HG03159 (cell line): Measurements from ENCODE around the gene STAG1.
"Not testable (repeated sequence)": the region's sequence is repeated elsewhere in the genome, so short reads cannot be mapped to it uniquely, and the experiment has no call there.

Experiments
- ATAC-seq: cut with Tn5 transposase; IDR thresholded peaks from one replicate; pipeline ENCODE4 v1.9.1; 2021; ENCODE audit warnings: mild to moderate bottlenecking, moderate library complexity; ENCODE audit not compliant: unreplicated experiment

STAG1 gene

DNA sequence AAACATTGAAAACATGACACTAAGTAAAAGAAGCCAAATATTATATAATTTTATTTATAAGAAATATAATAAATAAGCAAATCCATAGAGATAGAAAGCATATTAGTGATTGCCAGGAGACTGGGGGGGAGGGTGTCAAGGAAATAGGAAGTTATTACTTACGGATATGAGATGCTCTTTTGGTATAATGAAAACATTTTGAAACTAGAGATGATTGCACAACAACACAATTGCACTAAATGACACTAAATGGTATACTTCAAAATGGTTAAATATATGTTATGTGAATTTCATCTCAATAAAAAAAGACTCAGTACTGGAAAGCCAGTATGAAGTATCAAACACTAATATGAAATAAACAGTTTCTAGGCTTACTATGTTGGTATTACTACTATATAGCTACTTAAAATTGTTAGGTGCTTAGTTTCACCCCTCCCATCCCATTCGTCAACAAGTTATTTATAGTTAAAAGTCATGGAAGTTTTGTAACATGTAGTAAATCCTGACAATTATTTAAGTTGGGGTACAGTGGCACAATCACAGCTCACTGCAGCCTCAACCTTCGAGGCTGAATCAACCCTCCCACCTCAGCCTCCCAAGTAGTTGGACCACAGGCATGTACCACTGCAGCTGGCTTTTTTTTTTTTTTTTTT lies 43.7 kb downstream of the STAG1 start:
- no peak for ATAC-seq

DNA sequence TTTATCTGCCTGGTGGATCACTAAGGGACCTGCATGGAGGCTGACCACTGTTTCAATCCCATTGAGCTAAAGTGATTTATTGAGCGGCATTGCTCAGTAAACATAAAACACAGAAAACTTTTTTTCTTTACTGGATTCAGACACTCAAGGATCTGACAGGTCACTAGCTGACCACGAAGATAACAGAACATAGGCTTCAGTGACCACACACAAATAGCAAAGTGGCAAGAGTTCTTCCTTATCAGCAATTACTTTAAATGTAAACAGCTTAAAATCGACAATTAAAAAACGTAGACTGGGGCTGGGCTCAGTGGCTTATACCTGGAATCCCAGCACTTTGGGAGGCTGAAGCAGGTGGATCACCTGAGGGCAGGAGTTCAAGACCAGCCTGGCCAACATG lies 48.7 kb downstream of the STAG1 start:
- ATAC-seq, result no peak

DNA sequence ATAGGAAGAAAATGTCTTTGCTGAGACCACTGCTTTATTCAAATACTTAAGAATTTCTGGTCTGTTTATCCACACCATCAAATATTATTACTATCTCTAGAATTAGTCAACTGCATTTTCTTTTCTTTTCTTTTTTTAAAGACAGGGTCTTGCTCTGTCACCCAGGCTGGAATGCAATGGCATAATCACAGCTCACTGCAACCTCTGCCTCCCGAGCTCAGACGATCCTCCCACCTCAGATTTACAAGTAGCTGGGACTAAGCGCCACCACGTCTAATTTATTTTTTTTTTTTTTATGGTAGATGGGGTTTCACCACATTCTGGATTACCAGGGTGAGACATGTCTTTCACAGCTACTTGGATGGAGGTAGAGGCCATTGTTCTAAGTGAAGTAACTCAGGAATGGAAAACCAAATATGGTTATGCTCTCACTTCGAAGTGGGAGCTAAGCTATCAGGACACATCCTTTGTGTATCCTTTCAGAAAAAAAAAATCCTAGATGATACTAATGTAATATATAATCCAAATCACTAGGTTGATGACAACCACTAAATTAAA lies 52.8 kb downstream of the STAG1 start:
- no peak for ATAC-seq

DNA sequence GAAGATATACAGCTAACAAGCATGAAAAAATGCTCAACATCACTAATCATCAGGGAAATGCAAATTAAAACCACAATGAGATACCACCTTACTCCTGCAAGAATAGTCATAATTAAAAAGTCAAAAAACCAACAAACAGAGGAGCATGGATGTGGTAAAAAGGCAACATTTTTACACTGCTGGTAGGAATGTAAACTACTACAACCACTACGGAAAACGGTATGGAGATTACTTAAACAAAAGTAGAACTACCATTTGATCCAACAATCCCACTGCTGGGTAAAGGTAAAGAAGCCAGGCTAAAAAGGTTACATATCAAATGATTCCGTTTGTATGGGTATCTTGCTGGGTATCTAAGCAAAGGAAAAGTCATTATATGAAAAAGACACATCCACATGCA lies 53.8 kb downstream of the STAG1 start:
- no peak for ATAC-seq

DNA sequence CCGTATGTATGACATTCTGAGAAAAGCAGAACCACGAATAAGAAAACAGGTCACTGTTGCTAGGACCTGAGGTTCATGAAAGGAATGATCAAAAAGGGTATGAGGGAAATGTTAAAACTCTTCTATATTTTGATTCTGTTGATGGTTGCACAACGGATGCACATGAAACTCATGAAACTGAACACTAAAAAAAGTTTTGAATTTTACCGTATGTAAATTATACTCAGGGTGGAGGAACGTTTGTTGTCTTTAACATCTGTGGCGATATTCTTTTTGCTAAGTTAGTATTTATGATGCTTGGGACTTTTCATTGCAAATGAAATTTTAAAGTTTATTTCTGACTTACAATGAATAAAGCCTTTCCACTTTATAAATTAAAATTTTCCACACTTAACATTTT lies 55.4 kb downstream of the STAG1 start:
- ATAC-seq, result no peak

DNA sequence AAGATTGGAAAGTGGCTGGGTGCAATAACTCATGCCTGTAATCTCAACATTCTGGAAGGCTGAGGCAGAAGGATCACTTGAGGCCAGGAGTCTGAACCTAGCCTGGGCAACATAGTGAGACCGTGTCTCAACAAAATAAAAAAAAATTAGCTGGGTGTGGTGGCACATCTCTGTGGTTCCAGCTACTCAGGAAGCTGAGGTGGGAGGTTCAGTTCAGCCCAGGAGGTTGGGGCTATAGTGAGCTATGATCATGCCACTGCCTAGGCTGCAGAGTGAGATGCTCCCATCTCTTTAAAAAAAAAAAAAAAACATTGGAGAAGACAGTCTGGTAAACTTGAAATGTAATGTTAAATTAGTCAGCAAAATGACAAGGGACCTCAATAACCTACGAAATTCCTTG lies 57.9 kb downstream of the STAG1 start:
- ATAC-seq, result no peak

DNA sequence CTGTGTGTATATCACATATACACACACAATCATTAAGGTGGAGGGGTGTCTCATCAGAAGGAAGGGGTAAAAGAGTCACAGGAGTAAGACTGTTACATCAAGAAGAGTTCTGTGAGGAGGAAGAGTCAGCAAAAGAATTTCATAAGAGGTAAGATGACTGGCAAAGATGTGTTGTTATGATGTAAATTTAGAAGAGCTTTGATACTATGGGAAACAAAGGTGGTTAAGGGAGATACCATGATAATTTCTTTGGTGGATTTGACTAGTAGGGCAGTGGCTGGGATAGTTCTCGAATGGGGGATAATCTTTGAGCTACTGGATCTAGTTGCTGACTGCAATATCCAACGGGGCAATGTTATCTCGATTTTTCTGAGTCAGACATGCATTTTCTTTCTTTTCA lies 61.6 kb downstream of the STAG1 start:
- ATAC-seq, result no peak

DNA sequence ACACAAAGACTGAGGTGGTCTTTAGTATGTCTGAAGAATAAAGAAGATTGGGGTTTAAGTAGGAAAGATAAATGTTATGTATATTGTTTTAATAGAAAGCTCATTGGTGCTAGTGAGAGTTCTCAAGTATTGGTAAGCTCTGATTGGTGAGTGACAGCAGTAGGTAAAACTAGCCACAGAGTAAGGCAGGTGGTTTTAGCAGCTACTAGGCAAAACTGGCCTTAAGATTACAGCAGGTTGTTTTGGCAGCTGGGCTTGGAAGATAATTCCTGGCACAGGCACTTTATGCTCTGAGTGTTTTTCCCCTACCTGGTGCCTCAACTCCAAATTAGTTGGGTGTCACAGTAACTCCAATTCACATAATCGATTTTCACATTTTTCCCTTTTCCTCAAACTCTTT lies 66.3 kb downstream of the STAG1 start:
- no peak for ATAC-seq

DNA sequence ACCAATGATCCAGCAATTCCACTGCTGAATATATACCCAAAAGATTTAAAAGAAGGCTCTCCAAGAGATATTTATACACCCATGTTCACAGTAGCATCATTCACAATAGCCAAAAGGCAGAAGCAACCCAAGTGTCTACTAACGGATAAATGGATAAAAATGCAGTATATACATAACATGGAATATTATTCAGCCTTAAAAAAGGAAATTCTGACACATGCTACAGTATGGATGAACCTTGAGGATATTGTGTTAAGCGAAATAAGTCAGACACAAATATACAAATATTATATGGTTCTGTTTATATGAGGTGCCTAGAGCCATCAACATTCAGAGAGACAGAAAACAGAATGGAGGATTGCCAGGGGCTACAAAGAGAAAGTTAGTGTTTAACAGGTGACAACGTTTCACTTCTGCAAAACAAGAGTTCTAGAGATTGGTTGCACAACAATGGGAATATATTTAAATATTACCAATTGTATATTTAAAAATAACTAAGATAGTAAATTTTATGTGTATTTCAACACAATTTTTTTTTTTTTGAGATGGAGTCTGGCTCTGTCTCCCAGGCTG lies 69.4 kb downstream of the STAG1 start:
- ATAC-seq, result no peak

DNA sequence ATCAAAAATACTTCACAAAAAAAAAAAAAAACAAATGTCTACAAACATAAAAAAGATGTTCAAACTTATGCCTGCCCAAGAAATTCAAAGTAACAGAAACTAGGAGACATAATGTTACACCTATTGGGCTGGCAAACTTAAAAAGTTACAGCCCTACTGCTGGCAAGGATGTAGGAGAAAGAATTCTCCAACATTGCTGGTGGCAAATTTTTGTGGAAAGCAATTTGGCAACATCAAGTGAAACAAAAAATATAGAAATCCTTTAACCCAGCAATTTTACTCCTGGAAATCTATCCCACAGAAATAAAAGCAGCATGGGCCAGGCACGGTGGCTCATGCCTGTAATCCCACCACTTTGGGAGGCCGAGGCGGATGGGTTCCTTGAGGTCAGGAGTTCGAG lies 73.2 kb downstream of the STAG1 start:
- ATAC-seq, result no peak

DNA sequence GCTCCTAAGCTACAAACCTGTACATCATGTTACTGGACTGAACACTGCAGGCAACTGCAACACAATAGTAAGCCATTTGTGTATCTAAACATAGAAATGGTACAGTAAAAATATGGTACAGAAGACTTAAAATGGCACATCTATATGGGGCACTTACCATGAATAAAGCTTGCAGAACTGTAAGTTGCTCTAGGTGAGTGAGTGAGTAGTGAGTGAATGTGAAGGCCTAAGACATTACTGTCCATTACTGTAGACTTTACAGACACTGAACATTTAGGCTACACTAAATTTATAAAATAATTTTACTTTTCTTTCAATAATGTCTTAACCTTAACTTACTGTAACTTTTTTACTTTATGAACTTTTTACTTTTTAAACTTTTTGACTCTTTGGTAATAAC lies 76.2 kb downstream of the STAG1 start:
- ATAC-seq, result no peak

DNA sequence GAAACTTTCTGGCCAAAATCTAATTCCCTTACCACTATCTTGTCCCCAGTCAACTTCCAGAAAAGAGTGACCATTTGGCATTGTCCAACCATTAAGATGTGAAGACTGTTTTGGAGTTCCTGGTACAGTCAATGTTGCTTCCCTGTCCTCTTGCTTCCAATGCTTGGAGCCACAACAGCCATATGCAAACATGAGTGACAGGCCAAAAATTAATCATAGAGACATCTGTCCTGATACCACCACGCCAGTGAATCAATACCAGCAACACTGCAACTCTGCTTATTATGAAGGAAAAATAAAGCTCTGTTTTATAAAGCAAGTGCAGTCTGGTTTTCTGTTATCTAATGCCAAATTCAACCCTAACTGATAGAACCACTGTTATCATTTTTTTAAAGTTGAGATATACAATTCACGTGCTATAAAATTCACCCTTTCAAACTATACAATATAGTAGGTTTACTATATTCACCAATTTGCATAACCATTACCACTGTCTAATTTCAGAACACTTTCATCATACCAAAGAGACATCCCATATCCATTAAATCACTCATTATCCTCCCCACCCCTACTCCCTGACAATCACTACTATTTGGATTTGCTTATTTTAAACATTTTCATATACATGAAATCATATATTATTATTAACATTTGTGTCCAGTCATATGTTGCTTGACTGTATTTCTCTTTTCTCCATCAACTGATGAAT lies 76.9 kb downstream of the STAG1 start:
- no peak for ATAC-seq

DNA sequence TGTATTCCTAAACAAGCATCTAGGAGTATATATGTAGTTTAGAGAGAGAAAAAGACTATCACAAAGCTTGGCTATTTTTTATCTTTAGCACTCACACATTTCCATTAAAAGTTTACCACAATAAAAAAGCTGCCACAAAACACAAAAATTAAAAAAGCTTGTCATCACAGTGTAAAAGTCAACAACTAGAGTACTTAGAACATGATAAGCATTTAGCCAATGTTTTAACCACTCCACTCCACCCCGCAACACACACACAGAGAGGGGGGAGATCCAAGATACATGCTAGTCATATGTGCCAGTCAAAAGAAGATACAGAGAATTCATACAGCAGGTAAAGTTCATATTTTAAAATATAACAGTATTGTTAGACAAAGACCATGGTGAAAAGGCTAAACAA lies 79.7 kb downstream of the STAG1 start:
- no peak for ATAC-seq

DNA sequence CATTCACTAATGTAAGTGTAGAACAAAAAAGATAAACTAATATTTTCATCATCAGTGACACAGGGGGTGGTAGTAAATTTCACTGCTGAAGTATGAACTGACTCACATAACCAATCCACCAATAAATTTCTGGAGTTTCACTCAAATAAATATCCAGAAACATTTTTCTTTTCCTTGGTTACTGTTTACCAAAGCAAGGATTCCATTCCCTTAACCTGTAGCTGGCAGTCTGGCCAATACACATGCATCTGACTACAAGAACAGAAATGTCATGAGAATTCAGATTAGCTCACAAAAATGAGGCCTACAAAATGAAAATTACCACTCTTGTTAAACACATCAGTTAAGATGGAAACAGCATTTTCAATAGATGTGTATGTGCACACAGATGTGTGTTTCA lies 80.3 kb downstream of the STAG1 start:
- ATAC-seq, result no peak

DNA sequence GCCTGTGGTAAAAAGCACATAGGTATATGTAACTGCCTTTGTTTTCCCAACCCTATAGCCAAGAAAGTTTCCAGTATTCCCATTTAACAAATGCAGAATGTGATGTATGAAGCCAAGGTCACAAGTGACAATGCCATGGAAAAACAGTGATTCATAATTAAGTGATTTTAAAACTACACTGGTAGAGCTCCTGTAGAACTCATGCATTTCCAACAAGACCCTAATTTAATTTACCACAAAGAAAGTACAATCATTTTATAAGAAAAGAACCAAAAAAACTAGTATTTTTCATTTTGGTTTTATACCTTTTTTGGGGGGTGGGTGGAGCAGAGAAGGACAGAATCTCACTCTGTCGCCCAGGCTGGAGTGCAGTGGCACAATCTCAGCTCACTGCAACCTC lies 82.0 kb downstream of the STAG1 start:
- no peak for ATAC-seq

DNA sequence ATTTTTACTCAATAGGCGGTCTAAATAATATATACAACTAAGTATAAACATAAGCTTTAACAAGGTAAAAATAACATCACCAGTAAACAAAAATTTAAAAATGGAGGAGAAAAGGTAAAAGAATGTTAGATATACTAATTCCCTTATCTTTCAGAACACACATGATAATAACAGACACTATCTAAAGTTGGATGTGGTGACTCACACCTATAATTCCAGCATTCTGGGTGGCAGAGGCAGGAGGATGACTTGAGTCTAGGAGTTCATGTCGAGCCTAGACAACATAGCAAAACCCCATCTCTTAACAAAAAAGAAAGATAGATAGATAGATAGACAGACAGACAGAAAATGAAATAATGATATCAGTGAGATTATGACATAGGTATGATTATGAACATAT lies 85.1 kb downstream of the STAG1 start:
- no peak for ATAC-seq

DNA sequence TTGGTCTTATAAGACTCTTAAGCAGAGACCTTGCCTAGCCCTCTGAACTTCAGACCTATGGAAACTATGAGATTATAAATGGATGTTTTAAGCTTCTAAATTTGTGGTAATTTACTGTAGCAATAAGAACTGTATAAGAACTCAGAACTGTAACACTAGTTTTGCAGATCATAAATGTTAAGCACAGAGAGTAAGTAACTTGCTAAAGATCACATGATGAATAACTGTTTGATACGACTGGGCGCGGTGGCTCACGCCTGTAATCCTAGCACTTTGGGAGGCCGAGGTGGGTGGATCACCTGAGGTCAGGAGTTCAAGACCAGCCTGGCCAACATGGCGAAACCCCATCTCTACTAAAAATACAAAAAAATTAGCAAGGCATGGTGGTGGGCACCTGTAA lies 85.9 kb downstream of the STAG1 start:
- ATAC-seq, result not testable (repeated sequence)

DNA sequence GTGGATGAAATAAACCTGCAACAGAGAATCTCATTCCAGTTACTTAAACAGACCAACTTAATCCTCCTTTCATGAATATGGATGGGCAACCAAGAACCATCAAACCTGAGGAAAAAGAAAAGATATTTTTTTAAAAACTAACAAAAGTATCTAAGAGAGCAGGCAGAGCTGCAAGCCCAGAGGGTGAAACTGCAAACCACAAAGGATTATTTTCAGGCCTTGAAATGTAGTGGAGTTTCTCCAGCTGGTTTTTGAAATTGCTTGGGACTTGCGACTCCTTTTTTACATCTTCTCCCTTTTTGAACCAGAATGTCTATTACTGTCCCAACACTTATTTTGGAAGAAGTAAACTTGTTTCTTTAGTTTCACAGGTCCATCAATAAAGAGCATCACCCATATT lies 87.4 kb downstream of the STAG1 start:
- no peak for ATAC-seq

DNA sequence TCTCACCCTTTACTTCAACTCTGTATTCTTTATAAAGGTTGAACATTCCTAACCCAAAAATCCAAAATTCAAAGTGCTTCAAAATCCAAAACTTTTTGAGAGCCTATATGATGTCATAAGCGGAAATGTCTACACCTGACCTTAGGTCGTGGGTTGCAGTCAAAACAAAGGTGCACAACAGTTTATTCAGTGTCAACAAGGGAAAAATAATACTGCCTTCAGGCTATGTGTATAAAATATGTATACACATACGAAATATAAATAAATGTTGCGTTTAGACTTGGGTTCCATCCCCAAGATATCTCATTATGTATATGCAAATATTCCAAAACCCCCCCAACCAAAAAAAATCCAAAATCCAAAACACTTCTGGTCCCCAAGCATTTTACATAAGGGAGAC lies 90.9 kb downstream of the STAG1 start:
- no peak for ATAC-seq

DNA sequence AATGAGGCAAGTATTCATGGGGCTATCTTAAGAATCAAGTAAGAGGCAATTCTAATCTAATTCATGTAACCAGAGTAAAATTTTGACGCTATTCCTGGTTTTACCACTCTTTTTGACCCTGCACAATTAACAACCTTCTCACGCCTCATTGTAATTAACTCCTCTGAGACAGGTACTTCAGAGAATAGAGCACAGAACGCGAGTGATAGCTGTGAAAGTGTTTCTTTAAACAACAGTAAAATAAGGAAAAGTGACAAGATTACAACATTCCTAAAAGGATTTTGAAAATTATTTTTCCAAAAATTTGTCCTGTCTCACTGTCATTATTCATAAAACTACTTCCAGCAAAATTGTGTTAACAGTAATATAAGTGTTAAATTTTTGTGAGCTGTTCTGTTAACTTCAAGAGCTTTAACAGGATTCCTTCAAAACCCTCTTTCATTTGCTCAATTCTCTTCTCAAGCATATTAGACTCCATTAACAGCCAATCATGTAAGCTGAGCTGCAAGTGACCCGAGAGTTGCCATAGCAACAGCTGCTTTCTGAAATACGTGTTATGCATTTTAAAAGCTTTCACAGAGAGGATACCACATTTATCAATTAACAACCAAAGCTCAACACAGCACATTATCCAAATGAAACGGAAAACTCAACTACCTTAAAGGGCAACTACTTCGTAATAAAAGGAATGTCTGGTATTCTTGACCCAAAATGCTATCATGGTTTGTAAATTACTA lies 93.1 kb downstream of the STAG1 start:
- no peak for ATAC-seq

DNA sequence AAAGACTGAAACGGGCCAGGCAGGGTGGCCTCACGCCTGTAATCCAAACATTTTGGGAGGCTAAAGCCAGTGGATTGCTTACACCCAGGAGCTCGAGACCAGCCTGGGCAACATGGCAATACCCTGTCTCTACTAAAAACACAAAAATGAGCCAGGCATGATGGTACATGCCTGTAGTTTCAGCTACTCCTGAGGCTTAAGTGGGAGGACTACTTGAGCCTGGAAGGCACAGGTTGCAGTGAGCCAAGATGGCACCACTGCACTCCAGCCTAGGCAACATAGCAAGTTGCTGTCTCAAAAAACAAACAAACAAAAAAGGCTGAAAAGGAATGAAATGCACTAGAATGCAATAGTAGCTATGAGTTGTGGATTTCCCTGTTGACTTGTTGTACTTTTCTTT lies 94.7 kb downstream of the STAG1 start:
- ATAC-seq, result no peak

DNA sequence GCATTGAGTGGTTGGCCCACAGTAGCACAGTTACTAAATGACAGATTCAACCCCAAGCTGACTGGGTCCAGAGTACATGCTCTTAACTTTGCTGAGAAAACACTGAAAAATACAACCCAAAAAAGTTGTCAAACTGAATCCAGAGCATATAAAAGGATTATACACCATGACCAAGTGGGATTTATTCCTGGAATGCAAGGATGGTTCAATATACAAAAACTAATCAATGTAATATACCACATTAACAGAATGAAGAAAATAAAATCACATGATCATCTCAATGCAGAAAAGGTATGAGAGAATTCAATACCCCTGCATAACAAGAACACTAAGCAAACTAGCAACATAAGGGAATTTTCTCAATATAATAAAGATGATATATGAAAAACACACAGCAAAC lies 98.5 kb downstream of the STAG1 start:
- no peak for ATAC-seq
